Activated CD4-positive, alpha-beta T cell treated with anti-CD3 and anti-CD28 coated beads for 24 hours (primary cell): ENCODE data around the gene KLHL29.

Experiments used
- DNase-seq, 2 donors: peaks; one replicate each; pipeline ENCODE4 v3.0.0-alpha.2; 2020; ENCODE audit warnings: low read depth in 2 of 2

KLHL29 gene

GRCh38 chr2:23592061-23592685 is 207.2 kb downstream of the KLHL29 start:
- DNase-seq: no peak

- DNase-seq: no peak
Measured at GRCh38 chr2:23592898-23593751, 208.1 kb downstream of the KLHL29 start.

GRCh38 chr2:23593752-23594459 is 208.9 kb downstream of the KLHL29 start:
- no peak for DNase-seq

GRCh38 chr2:23594460-23594825 is 209.5 kb downstream of the KLHL29 start:
- DNase-seq: no peak

GRCh38 chr2:23595021-23595420 is 210.0 kb downstream of the KLHL29 start:
- no peak for DNase-seq

- no peak for DNase-seq
Measured at GRCh38 chr2:23595601-23596251, 210.7 kb downstream of the KLHL29 start.

GRCh38 chr2:23596316-23596885 is 211.4 kb downstream of the KLHL29 start:
- no peak for DNase-seq

- no peak for DNase-seq
Measured at GRCh38 chr2:23597687-23598086, 212.7 kb downstream of the KLHL29 start.

- no peak for DNase-seq
Measured at GRCh38 chr2:23599006-23599405, 214.0 kb downstream of the KLHL29 start.

- no peak for DNase-seq
Measured at GRCh38 chr2:23599667-23600066, 214.7 kb downstream of the KLHL29 start.

- no peak for DNase-seq
Measured at GRCh38 chr2:23600346-23600745, 215.4 kb downstream of the KLHL29 start.

GRCh38 chr2:23601301-23601965 is 216.5 kb downstream of the KLHL29 start:
- no peak for DNase-seq

GRCh38 chr2:23602116-23602515 is 217.1 kb downstream of the KLHL29 start:
- no peak for DNase-seq

GRCh38 chr2:23603156-23603555 is 218.2 kb downstream of the KLHL29 start:
- DNase-seq: no peak

- no peak for DNase-seq
Measured at GRCh38 chr2:23603581-23603980, 218.6 kb downstream of the KLHL29 start.

- DNase-seq: no peak
Measured at GRCh38 chr2:23604731-23605130, 219.8 kb downstream of the KLHL29 start.

- no peak for DNase-seq
Measured at GRCh38 chr2:23605236-23605635, 220.3 kb downstream of the KLHL29 start.

GRCh38 chr2:23606196-23606595 is 221.2 kb downstream of the KLHL29 start:
- no peak for DNase-seq

GRCh38 chr2:23606968-23607367 is 222.0 kb downstream of the KLHL29 start:
- no peak for DNase-seq

- DNase-seq: no peak
Measured at GRCh38 chr2:23607925-23608324, 222.9 kb downstream of the KLHL29 start.

- no peak for DNase-seq
Measured at GRCh38 chr2:23609254-23609653, 224.3 kb downstream of the KLHL29 start.
